WERI-Rb-1 (cell line): ENCODE measurements around the gene ANGPTL2.

Experiments
- DNase-seq: peaks from one replicate; pipeline ENCODE4 v3.0.0-alpha.2; 2020
- H3K27ac ChIP-seq: fragments of 250-450 bp; sonication (Bioruptor Pico); 2 replicates; pipeline ENCODE4 v1.5.1; 2020; ENCODE audit warnings: mild to moderate bottlenecking, moderate library complexity
- H3K27me3 ChIP-seq: fragments of 250-450 bp; sonication (Bioruptor Pico); 2 replicates; pipeline ENCODE4 v1.5.1; 2021; ENCODE audit warnings: mild to moderate bottlenecking, low read depth, moderate library complexity; ENCODE audit not compliant: insufficient read depth, severe bottlenecking
- H3K36me3 ChIP-seq: fragments of 250-450 bp; sonication (Bioruptor Pico); 2 replicates; pipeline ENCODE4 v1.5.1; 2020; ENCODE audit warnings: mild to moderate bottlenecking, moderate library complexity
- H3K4me3 ChIP-seq: 2 replicates; pipeline ENCODE4 v1.5.1; 2011; ENCODE audit warnings: low read depth, mild to moderate bottlenecking, control low read depth, low read length
- H3K9me3 ChIP-seq: fragments of 250-450 bp; sonication (Bioruptor Pico); 2 replicates; pipeline ENCODE4 v1.5.1; 2021; ENCODE audit warnings: mild to moderate bottlenecking, moderate library complexity; ENCODE audit not compliant: severe bottlenecking
- CTCF ChIP-seq: IDR thresholded peaks from 2 replicates; pipeline ENCODE4 v1.5.1; 2011; ENCODE audit warnings: low read depth, mild to moderate bottlenecking, control low read depth, inconsistent platforms, low read length

Gene ANGPTL2

GRCh38 chr9:127136880-127137639 lies 14.6 kb upstream of the ANGPTL2 start:
- no peaks in the 10 kb centered on the region for H3K27me3 ChIP-seq
- TF ChIP-seq CTCF, result no peak
- H3K36me3 ChIP-seq, result no peaks in the 10 kb centered on the region
- no peak overlapping the region for H3K4me3 ChIP-seq
- DNase-seq, result no peak
- H3K9me3 ChIP-seq, result no peaks in the 10 kb centered on the region
- no peak overlapping the region; the same call in 1 of the 2 replicates for H3K27ac ChIP-seq

GRCh38 chr9:127136081-127136879 lies 13.8 kb upstream of the ANGPTL2 start:
- no peak for TF ChIP-seq CTCF
- no peak for DNase-seq
- no peaks in the 10 kb centered on the region for H3K27me3 ChIP-seq
- H3K9me3 ChIP-seq, result no peaks in the 10 kb centered on the region
- H3K36me3 ChIP-seq, result no peaks in the 10 kb centered on the region
- no peak overlapping the region; the same call in 1 of the 2 replicates for H3K27ac ChIP-seq
- no peak overlapping the region for H3K4me3 ChIP-seq

- no peak for DNase-seq
- H3K27ac ChIP-seq, result no peak overlapping the region
- H3K36me3 ChIP-seq, result no peaks in the 10 kb centered on the region
- TF ChIP-seq CTCF, result no peak
- H3K27me3 ChIP-seq, result no peaks in the 10 kb centered on the region
- H3K4me3 ChIP-seq, result no peak overlapping the region
- H3K9me3 ChIP-seq, result no peaks in the 10 kb centered on the region
Observed at GRCh38 chr9:127135056-127135745, 12.8 kb upstream of the ANGPTL2 start.

- no peak overlapping the region for H3K4me3 ChIP-seq
- DNase-seq, result no peak
- no peak for TF ChIP-seq CTCF
- no peaks in the 10 kb centered on the region for H3K27me3 ChIP-seq
- no peak overlapping the region for H3K27ac ChIP-seq
- H3K36me3 ChIP-seq, result no peaks in the 10 kb centered on the region
- no peaks in the 10 kb centered on the region for H3K9me3 ChIP-seq
Observed at GRCh38 chr9:127133739-127134167, 11.3 kb upstream of the ANGPTL2 start.

- DNase-seq, result no peak
- TF ChIP-seq CTCF, result no peak
- no peak overlapping the region for H3K27ac ChIP-seq
- no peaks in the 10 kb centered on the region for H3K36me3 ChIP-seq
- H3K9me3 ChIP-seq, result no peaks in the 10 kb centered on the region
- H3K27me3 ChIP-seq, result no peaks in the 10 kb centered on the region
- H3K4me3 ChIP-seq, result no peak overlapping the region
Observed at GRCh38 chr9:127132921-127133647, 10.6 kb upstream of the ANGPTL2 start.
